GM19452 (cell line): ENCODE data around the gene DOK5.
"Not testable (repeated sequence)": the region's sequence is repeated elsewhere in the genome, so short reads cannot be mapped to it uniquely, and the experiment has no call there.

Experiments
- ATAC-seq: cut with Tn5 transposase; IDR thresholded peaks from one replicate; pipeline ENCODE4 v1.9.1; 2021; ENCODE audit not compliant: unreplicated experiment

Gene DOK5

GRCh38 chr20:54475334-54476168 lies at the start of gene DOK5:
DOK5 (plus strand) TSS chr20:54475593; CDS start chr20:54475947, 354 bp downstream.
- ATAC-seq, result no peak

GRCh38 chr20:54429364-54429763 lies 46.0 kb upstream of the DOK5 start:
- ATAC-seq, result no peak

- no peak for ATAC-seq
These were observed 44.0 kb upstream of the DOK5 start for GRCh38 chr20:54431156-54431944.

GRCh38 chr20:54432966-54433365 lies 42.4 kb upstream of the DOK5 start:
- no peak for ATAC-seq

GRCh38 chr20:54433636-54434035 lies 41.8 kb upstream of the DOK5 start:
- ATAC-seq, result no peak

GRCh38 chr20:54434196-54434595 lies 41.2 kb upstream of the DOK5 start:
- no peak for ATAC-seq

GRCh38 chr20:54435015-54435414 lies 40.4 kb upstream of the DOK5 start:
- no peak for ATAC-seq

GRCh38 chr20:54436410-54436809 lies 39.0 kb upstream of the DOK5 start:
- ATAC-seq, result not testable (repeated sequence)

- ATAC-seq, result no peak
These were observed 37.2 kb upstream of the DOK5 start for GRCh38 chr20:54438166-54438565.

- no peak for ATAC-seq
These were observed 25.2 kb upstream of the DOK5 start for GRCh38 chr20:54450207-54450606.

GRCh38 chr20:54451171-54451570 lies 24.2 kb upstream of the DOK5 start:
- no peak for ATAC-seq

- ATAC-seq, result no peak
These were observed 23.1 kb upstream of the DOK5 start for GRCh38 chr20:54452277-54452676.

- ATAC-seq, result no peak
These were observed 20.4 kb upstream of the DOK5 start for GRCh38 chr20:54454982-54455381.

GRCh38 chr20:54456423-54456822 lies 19.0 kb upstream of the DOK5 start:
- ATAC-seq, result no peak

- ATAC-seq, result no peak
These were observed 18.4 kb upstream of the DOK5 start for GRCh38 chr20:54456961-54457360.

GRCh38 chr20:54458219-54458618 lies 17.2 kb upstream of the DOK5 start:
- ATAC-seq, result no peak

GRCh38 chr20:54459279-54459678 lies 16.1 kb upstream of the DOK5 start:
- ATAC-seq, result no peak

GRCh38 chr20:54464003-54464402 lies 11.4 kb upstream of the DOK5 start:
- ATAC-seq, result no peak

- ATAC-seq, result no peak
These were observed 9.3 kb upstream of the DOK5 start for GRCh38 chr20:54466127-54466526.

GRCh38 chr20:54467622-54468021 lies 7.8 kb upstream of the DOK5 start:
- ATAC-seq, result no peak

- no peak for ATAC-seq
These were observed 7.3 kb upstream of the DOK5 start for GRCh38 chr20:54468082-54468481.

GRCh38 chr20:54469293-54469692 lies 6.1 kb upstream of the DOK5 start:
- ATAC-seq, result no peak
